ENCODE results near the gene GNG11. TPM values are rescaled to one million over a fixed set of nuclear protein-coding genes. Genes with fewer than 3 reads are reported as not detected.

Gene GNG11
- total RNA-seq, 1 donor from 2014 or later = 8.8 TPM

DNA sequence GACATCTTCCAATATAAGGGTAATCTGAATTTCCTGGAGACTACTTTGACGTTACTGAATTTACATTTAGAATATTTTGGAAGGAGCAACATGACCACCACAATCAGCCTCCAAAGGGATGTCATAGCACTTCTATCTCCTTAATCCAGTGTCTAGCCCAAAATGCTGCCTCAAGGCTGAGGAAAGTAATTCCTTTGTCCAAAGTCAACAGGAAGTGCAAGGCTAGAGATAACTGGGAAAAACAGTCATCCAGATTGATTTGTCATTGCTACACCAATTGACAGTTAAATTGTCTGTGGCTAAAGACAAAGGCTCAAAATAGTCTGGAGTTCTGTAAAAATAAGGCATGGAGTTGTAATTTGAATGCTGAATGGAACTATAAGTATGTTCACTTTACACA is 27.1 kb upstream of the GNG11 start:
- DNase-seq (ENCODE audit: low read depth) (peak; percentile 27), FAIRE-seq (no peak)
- peaks cover 8% of the 10 kb centered on the region for H3K4me1 ChIP-seq (ENCODE audit: insufficient read depth, low read length)
- no peak overlapping the region for H3K9ac ChIP-seq (ENCODE audit: low read length)
- H3K36me3 Mint-ChIP-seq (ENCODE audit: low read depth, unreplicated experiment) = no peaks in the 10 kb centered on the region
- no peaks in the 10 kb centered on the region for H4K20me1 ChIP-seq (ENCODE audit: insufficient read depth, low read length)
- no peaks in the 10 kb centered on the region for H3K9me3 ChIP-seq (ENCODE audit: insufficient read depth, low read depth, low read length)
- no peaks in the 10 kb centered on the region for H3K27me3 ChIP-seq (ENCODE audit: insufficient read depth, low read length)
- peaks cover 12% of the 10 kb centered on the region for H3K4me1 Mint-ChIP-seq (ENCODE audit: low read depth, unreplicated experiment)
- H3K79me2 ChIP-seq (ENCODE audit: insufficient read depth, low read length) = no peaks in the 10 kb centered on the region
- H2AFZ ChIP-seq (ENCODE audit: low read depth, low read length) = no peak overlapping the region
- no peak overlapping the region for H3K27ac Mint-ChIP-seq (ENCODE audit: unreplicated experiment)
- no peaks in the 10 kb centered on the region for H3K9me3 Mint-ChIP-seq (ENCODE audit: unreplicated experiment)
- no peak overlapping the region for H3K4me3 Mint-ChIP-seq (ENCODE audit: unreplicated experiment)
- no peaks in the 10 kb centered on the region for H3K36me3 ChIP-seq (ENCODE audit: insufficient read depth, low read length)
- H3K4me2 ChIP-seq (ENCODE audit: low read length) = no peak overlapping the region
- H3K27ac ChIP-seq (ENCODE audit: low read depth, low read length) = no peak overlapping the region
- H3K27me3 Mint-ChIP-seq (ENCODE audit: low read depth, unreplicated experiment) = no peaks in the 10 kb centered on the region
- TF ChIP-seq EZH2 (IDR thresholded peaks at IDR 0.05; ENCODE audit: insufficient read depth, low read length) = no peak
- TF ChIP-seq, protein P1, sequence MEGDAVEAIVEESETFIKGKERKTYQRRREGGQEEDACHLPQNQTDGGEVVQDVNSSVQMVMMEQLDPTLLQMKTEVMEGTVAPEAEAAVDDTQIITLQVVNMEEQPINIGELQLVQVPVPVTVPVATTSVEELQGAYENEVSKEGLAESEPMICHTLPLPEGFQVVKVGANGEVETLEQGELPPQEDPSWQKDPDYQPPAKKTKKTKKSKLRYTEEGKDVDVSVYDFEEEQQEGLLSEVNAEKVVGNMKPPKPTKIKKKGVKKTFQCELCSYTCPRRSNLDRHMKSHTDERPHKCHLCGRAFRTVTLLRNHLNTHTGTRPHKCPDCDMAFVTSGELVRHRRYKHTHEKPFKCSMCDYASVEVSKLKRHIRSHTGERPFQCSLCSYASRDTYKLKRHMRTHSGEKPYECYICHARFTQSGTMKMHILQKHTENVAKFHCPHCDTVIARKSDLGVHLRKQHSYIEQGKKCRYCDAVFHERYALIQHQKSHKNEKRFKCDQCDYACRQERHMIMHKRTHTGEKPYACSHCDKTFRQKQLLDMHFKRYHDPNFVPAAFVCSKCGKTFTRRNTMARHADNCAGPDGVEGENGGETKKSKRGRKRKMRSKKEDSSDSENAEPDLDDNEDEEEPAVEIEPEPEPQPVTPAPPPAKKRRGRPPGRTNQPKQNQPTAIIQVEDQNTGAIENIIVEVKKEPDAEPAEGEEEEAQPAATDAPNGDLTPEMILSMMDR (IDR thresholded peaks at IDR 0.05; ENCODE audit: insufficient read depth, low read depth, low read length) = no peak
- no peak overlapping the region for H3K4me3 ChIP-seq (ENCODE audit: insufficient read depth, low read depth, low read length)

GRCh38 chr7:93894966-93895640 is 26.4 kb upstream of the GNG11 start:
- Mint-ChIP-seq H3K4me1 (ENCODE audit: low read depth, unreplicated experiment) (peaks cover 6% of the 10 kb centered on the region), H3K36me3 (ENCODE audit: low read depth, unreplicated experiment) (no peaks in the 10 kb centered on the region), H3K27ac (ENCODE audit: unreplicated experiment) (no peak overlapping the region), H3K27me3 (ENCODE audit: low read depth, unreplicated experiment) (no peaks in the 10 kb centered on the region), H3K9me3 (ENCODE audit: unreplicated experiment) (no peaks in the 10 kb centered on the region), H3K4me3 (ENCODE audit: unreplicated experiment) (no peak overlapping the region)
- Histone ChIP-seq H3K79me2 (ENCODE audit: insufficient read depth, low read length) (no peaks in the 10 kb centered on the region), H3K27ac (ENCODE audit: low read depth, low read length) (no peak overlapping the region), H4K20me1 (ENCODE audit: insufficient read depth, low read length) (no peaks in the 10 kb centered on the region), H3K4me2 (ENCODE audit: low read length) (no peak overlapping the region), H3K9ac (ENCODE audit: low read length) (no peak overlapping the region), H3K4me1 (ENCODE audit: insufficient read depth, low read length) (peaks cover 4% of the 10 kb centered on the region), H3K9me3 (ENCODE audit: insufficient read depth, low read depth, low read length) (no peaks in the 10 kb centered on the region), H3K36me3 (ENCODE audit: insufficient read depth, low read length) (no peaks in the 10 kb centered on the region), H3K4me3 (ENCODE audit: insufficient read depth, low read depth, low read length) (no peak overlapping the region), H3K27me3 (ENCODE audit: insufficient read depth, low read length) (no peaks in the 10 kb centered on the region), H2AFZ (ENCODE audit: low read depth, low read length) (no peak overlapping the region)
- DNase-seq (ENCODE audit: low read depth) (peak; percentile 48), FAIRE-seq (no peak)
- no peak for TF ChIP-seq EZH2 (IDR thresholded peaks at IDR 0.05; ENCODE audit: insufficient read depth, low read length)
- TF ChIP-seq, protein P1 (IDR thresholded peaks at IDR 0.05; ENCODE audit: insufficient read depth, low read depth, low read length) = no peak

DNA sequence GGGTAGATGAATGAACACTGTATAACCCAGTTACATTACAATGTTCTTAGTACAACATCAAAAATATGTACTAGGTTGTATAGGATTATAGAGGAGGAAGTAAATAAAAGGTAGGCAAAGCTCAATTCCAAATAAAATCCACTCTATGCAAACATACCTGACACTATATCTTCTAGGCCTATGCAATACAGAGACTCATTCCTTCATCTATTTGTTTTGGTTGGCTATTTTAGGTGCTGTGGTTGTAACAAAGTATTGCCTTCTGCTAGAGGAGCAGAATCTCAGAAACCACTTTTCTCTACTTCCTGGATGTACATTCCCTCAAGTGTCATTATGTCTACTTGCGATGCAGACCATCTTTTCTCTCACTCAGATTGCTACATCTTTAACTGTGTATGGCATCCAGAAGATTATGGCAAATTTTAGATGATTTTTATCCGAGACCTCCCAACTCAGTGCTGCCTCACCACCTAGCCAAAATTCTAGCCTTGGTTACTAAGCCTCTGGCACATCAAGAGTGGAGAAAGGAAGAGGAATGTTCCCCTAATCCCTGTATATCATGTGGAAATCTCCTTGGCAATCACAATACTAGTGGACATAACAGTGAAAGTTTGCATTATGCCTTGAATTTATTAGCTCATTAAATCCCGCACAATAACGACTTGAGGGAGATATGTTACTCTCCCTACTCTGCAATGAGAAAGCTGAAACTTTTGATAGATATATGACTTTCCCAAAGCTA is 25.5 kb upstream of the GNG11 start:
- H3K4me3 ChIP-seq (ENCODE audit: insufficient read depth, low read depth, low read length) = no peak overlapping the region
- no peak for DNase-seq (ENCODE audit: low read depth)
- Mint-ChIP-seq H3K4me1 (ENCODE audit: low read depth, unreplicated experiment) (peaks cover 6% of the 10 kb centered on the region), H3K4me3 (ENCODE audit: unreplicated experiment) (no peak overlapping the region), H3K36me3 (ENCODE audit: low read depth, unreplicated experiment) (no peaks in the 10 kb centered on the region), H3K9me3 (ENCODE audit: unreplicated experiment) (no peaks in the 10 kb centered on the region), H3K27ac (ENCODE audit: unreplicated experiment) (no peak overlapping the region), H3K27me3 (ENCODE audit: low read depth, unreplicated experiment) (no peaks in the 10 kb centered on the region)
- no peaks in the 10 kb centered on the region for H3K79me2 ChIP-seq (ENCODE audit: insufficient read depth, low read length)
- H3K36me3 ChIP-seq (ENCODE audit: insufficient read depth, low read length) = no peaks in the 10 kb centered on the region
- H3K9me3 ChIP-seq (ENCODE audit: insufficient read depth, low read depth, low read length) = no peaks in the 10 kb centered on the region
- H4K20me1 ChIP-seq (ENCODE audit: insufficient read depth, low read length) = no peaks in the 10 kb centered on the region
- H3K4me2 ChIP-seq (ENCODE audit: low read length) = no peak overlapping the region
- FAIRE-seq = no peak
- no peak overlapping the region for H2AFZ ChIP-seq (ENCODE audit: low read depth, low read length)
- no peak overlapping the region for H3K27ac ChIP-seq (ENCODE audit: low read depth, low read length)
- peaks cover 4% of the 10 kb centered on the region for H3K4me1 ChIP-seq (ENCODE audit: insufficient read depth, low read length)
- no peak overlapping the region for H3K9ac ChIP-seq (ENCODE audit: low read length)
- TF ChIP-seq, protein P1 (IDR thresholded peaks at IDR 0.05; ENCODE audit: insufficient read depth, low read depth, low read length) = no peak
- no peak for TF ChIP-seq EZH2 (IDR thresholded peaks at IDR 0.05; ENCODE audit: insufficient read depth, low read length)
- H3K27me3 ChIP-seq (ENCODE audit: insufficient read depth, low read length) = no peaks in the 10 kb centered on the region

Measured in astrocyte (in vitro differentiated cells and primary cell).